ENCODE results near the gene CACFD1. TPM values are rescaled to one million over a fixed set of nuclear protein-coding genes. Genes with fewer than 3 reads are reported as not detected.

The CACFD1 gene
- total and polyA plus RNA-seq, 2 of the 13 experiments (the other 11 are each of a cell fraction or from before 2014, with no cell fraction given): 13.8 to 14.6 TPM

DNA sequence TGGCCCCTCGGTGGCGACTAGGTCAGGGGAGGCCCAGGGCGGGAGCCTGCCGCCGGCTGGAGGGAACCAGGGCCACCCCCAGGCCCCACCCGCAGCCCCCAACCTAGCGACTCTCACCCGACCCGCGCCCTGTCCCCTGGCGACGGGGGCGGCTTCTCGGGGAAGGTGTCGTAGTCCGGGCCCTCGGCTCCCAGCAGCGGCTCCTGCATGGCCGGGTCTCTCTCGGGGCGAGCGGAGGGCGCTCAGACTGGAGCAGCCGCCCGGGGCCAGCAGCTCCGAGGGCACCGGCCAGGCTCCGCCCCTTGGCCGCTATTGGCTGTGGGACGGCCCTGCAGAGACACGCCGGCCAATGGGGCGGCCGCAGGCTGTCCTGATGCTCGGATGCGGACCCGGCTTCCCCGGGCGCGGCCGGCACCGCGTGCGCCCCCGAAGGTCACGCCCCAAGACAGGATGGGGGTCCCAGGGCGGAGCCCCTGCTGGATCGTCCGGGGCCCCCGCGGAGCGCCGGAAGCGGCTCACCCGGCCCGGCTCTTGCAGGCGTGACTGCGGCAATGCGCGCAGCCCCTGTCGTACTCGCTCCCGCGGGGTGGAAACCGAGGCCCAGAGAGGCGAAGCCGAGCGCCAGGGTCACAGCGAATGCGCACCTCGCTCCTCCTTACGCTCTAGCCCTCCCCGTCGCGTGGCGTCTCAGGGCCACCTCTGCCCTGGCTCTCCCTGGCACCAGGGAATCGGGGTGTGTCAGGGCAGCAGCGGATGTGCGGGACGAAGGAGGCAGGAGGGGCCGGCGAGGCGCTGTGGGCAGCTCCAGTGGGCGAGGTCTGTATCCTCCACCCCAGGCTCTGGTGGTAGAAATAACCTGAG, 19.3 kb downstream of the CACFD1 start, which contains the start of gene SLC2A6 (continued):
- TF ChIP-seq ZNF660 (CRISPR knock-in tag; IDR thresholded peaks at IDR 0.05; ENCODE audit: borderline replicate concordance, low read depth) (no peak), DPF2 (CRISPR knock-in tag; IDR thresholded peaks at IDR 0.05; ENCODE audit: borderline replicate concordance, low read depth) (no peak), FOSL2 (CRISPR knock-in tag; IDR thresholded peaks at IDR 0.05) (no peak), IRF2 (CRISPR knock-in tag; IDR thresholded peaks at IDR 0.05) (no peak), POGZ (CRISPR knock-in tag; IDR thresholded peaks at IDR 0.05) (peak; percentile 38; the same call in 1 of the 2 replicates), MTF2 (CRISPR knock-in tag; IDR thresholded peaks at IDR 0.05; ENCODE audit: borderline replicate concordance) (no peak), HNRNPK (IDR thresholded peaks at IDR 0.05; ENCODE audit: low read depth, low read length, poor library complexity, severe bottlenecking) (peak; percentile 61), SNAPC5 (CRISPR knock-in tag; IDR thresholded peaks at IDR 0.05; ENCODE audit: borderline replicate concordance) (no peak), MEF2D (CRISPR knock-in tag; IDR thresholded peaks at IDR 0.05) (no peak), THYN1 (CRISPR knock-in tag; IDR thresholded peaks at IDR 0.05; ENCODE audit: borderline replicate concordance, low read depth) (0 out of 2 replicates have a peak, but pooled peaks have one; percentile 50), GTF2F1 (IDR thresholded peaks at IDR 0.05; ENCODE audit: low read length) (no peak), KMT2A (CRISPR knock-in tag; IDR thresholded peaks at IDR 0.05) (no peak), ZNF496 (CRISPR knock-in tag; IDR thresholded peaks at IDR 0.05; ENCODE audit: insufficient replicate concordance) (no peak), ZNF556 (CRISPR knock-in tag; IDR thresholded peaks at IDR 0.05; ENCODE audit: borderline replicate concordance) (no peak; the same call in 1 of the 2 replicates), ZNF367 (CRISPR knock-in tag; IDR thresholded peaks at IDR 0.05; ENCODE audit: borderline replicate concordance) (no peak), ZNF598 (CRISPR knock-in tag; IDR thresholded peaks at IDR 0.05; ENCODE audit: borderline replicate concordance) (no peak; the same call in 1 of the 2 replicates), WIZ (CRISPR knock-in tag; IDR thresholded peaks at IDR 0.05) (no peak), KDM5B (CRISPR knock-in tag; IDR thresholded peaks at IDR 0.05; ENCODE audit: borderline replicate concordance) (peak; percentile 93; the same call in 1 of the 2 replicates), ZBTB42 (CRISPR knock-in tag; IDR thresholded peaks at IDR 0.05) (no peak), ZNF33B (CRISPR knock-in tag; IDR thresholded peaks at IDR 0.05) (peak; percentile 24; the same call in 1 of the 2 replicates), BORCS8-MEF2B (CRISPR knock-in tag; IDR thresholded peaks at IDR 0.05) (peak; percentile 87), ZNF280D (CRISPR knock-in tag; IDR thresholded peaks at IDR 0.05) (no peak)
- TF ChIP-seq, protein P1, sequence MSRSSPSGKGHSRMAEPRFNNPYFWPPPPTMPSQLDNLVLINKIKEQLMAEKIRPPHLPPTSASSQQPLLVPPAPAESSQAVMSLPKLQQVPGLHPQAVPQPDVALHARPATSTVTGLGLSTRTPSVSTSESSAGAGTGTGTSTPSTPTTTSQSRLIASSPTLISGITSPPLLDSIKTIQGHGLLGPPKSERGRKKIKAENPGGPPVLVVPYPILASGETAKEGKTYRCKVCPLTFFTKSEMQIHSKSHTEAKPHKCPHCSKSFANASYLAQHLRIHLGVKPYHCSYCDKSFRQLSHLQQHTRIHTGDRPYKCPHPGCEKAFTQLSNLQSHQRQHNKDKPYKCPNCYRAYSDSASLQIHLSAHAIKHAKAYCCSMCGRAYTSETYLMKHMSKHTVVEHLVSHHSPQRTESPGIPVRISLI (CRISPR knock-in tag; IDR thresholded peaks at IDR 0.05; ENCODE audit: borderline replicate concordance): no peak

All from HepG2 (cell line).